ENCODE results near the gene CAMK1D.
"Not testable (repeated sequence)": the region's sequence is repeated elsewhere in the genome, so short reads cannot be mapped to it uniquely, and the experiment has no call there.

CAMK1D gene

GRCh38 chr10:12526311-12526710 is 177.0 kb downstream of the CAMK1D start:
- no peak for DNase-seq

GRCh38 chr10:12529976-12530375 is 180.6 kb downstream of the CAMK1D start:
- DNase-seq, result no peak

GRCh38 chr10:12531305-12532220 is 182.2 kb downstream of the CAMK1D start:
- DNase-seq, result no peak

GRCh38 chr10:12533151-12533550 is 183.8 kb downstream of the CAMK1D start:
- DNase-seq, result no peak

GRCh38 chr10:12533723-12534122 is 184.4 kb downstream of the CAMK1D start:
- DNase-seq, result no peak

- peak; percentile 49 for DNase-seq
Measured at GRCh38 chr10:12534824-12535223, 185.5 kb downstream of the CAMK1D start.

- no peak for DNase-seq
Measured at GRCh38 chr10:12535656-12536055, 186.3 kb downstream of the CAMK1D start.

- DNase-seq, result no peak
Measured at GRCh38 chr10:12538491-12538995, 189.2 kb downstream of the CAMK1D start.

GRCh38 chr10:12539350-12540164 is 190.2 kb downstream of the CAMK1D start:
- DNase-seq, result peak; percentile 55

- DNase-seq, result peak; percentile 49
Measured at GRCh38 chr10:12540341-12540781, 191.0 kb downstream of the CAMK1D start.

GRCh38 chr10:12541446-12542067 is 192.2 kb downstream of the CAMK1D start:
- DNase-seq, result no peak

GRCh38 chr10:12542133-12542670 is 192.9 kb downstream of the CAMK1D start:
- no peak for DNase-seq

- DNase-seq, result no peak
Measured at GRCh38 chr10:12543589-12543988, 194.2 kb downstream of the CAMK1D start.

- not testable (repeated sequence) for DNase-seq
Measured at GRCh38 chr10:12546160-12546802, 196.9 kb downstream of the CAMK1D start.

- DNase-seq, result peak; percentile 85
Measured at GRCh38 chr10:12547301-12547771, 198.0 kb downstream of the CAMK1D start.

GRCh38 chr10:12549297-12549696 is 199.9 kb downstream of the CAMK1D start:
- peak; percentile 79 for DNase-seq

GRCh38 chr10:12550994-12551393 is 201.6 kb downstream of the CAMK1D start:
- DNase-seq, result no peak

- DNase-seq, result peak; percentile 56
Measured at GRCh38 chr10:12556039-12556438, 206.7 kb downstream of the CAMK1D start.

- no peak for DNase-seq
Measured at GRCh38 chr10:12559578-12560178, 210.3 kb downstream of the CAMK1D start.

GRCh38 chr10:12561307-12561706 is 212.0 kb downstream of the CAMK1D start:
- DNase-seq, result no peak

GRCh38 chr10:12561720-12562119 is 212.4 kb downstream of the CAMK1D start:
- no peak for DNase-seq

GRCh38 chr10:12563489-12563888 is 214.1 kb downstream of the CAMK1D start:
- DNase-seq, result no peak
